Measurements from ENCODE around the gene ALDH4A1.

ALDH4A1 gene

GRCh38 chr1:18902523-18903290 is at the start of gene ALDH4A1:
ALDH4A1 (minus strand) TSS chr1:18902555; CDS start chr1:18902523, 32 bp downstream.
- DNase-seq (ENCODE audit: low read depth in 1 of 2, low spot score in 1 of 2), result peak; percentile 85 to 86

- peak; percentile 41 to 68 for DNase-seq (ENCODE audit: low read depth in 1 of 2, low spot score in 1 of 2)
Measured at GRCh38 chr1:18951818-18952391, 49.5 kb upstream of the ALDH4A1 start.

GRCh38 chr1:18951416-18951815 is 49.1 kb upstream of the ALDH4A1 start:
- DNase-seq (ENCODE audit: low read depth in 1 of 2, low spot score in 1 of 2), result no peak

GRCh38 chr1:18950401-18951026 is 48.2 kb upstream of the ALDH4A1 start:
- DNase-seq (ENCODE audit: low read depth in 1 of 2, low spot score in 1 of 2), result no peak

GRCh38 chr1:18949686-18950400 is 47.5 kb upstream of the ALDH4A1 start:
- DNase-seq (ENCODE audit: low read depth in 1 of 2, low spot score in 1 of 2), result no peak

- DNase-seq (ENCODE audit: low read depth in 1 of 2, low spot score in 1 of 2), result no peak
Measured at GRCh38 chr1:18948913-18949685, 46.7 kb upstream of the ALDH4A1 start.

- peak; percentile 36 to 49 for DNase-seq (ENCODE audit: low read depth in 1 of 2, low spot score in 1 of 2)
Measured at GRCh38 chr1:18948048-18948912, 45.9 kb upstream of the ALDH4A1 start.

GRCh38 chr1:18947570-18947969 is 45.2 kb upstream of the ALDH4A1 start:
- DNase-seq (ENCODE audit: low read depth in 1 of 2, low spot score in 1 of 2), result no peak

- no peak for DNase-seq (ENCODE audit: low read depth in 1 of 2, low spot score in 1 of 2)
Measured at GRCh38 chr1:18946550-18947381, 44.4 kb upstream of the ALDH4A1 start.

GRCh38 chr1:18945401-18945849 is 43.1 kb upstream of the ALDH4A1 start:
- no peak for DNase-seq (ENCODE audit: low read depth in 1 of 2, low spot score in 1 of 2)

- no peak for DNase-seq (ENCODE audit: low read depth in 1 of 2, low spot score in 1 of 2)
Measured at GRCh38 chr1:18944810-18945209, 42.5 kb upstream of the ALDH4A1 start.

GRCh38 chr1:18943914-18944572 is 41.7 kb upstream of the ALDH4A1 start:
- DNase-seq (ENCODE audit: low read depth in 1 of 2, low spot score in 1 of 2), result no peak

- no peak for DNase-seq (ENCODE audit: low read depth in 1 of 2, low spot score in 1 of 2)
Measured at GRCh38 chr1:18943162-18943561, 40.8 kb upstream of the ALDH4A1 start.

- no peak for DNase-seq (ENCODE audit: low read depth in 1 of 2, low spot score in 1 of 2)
Measured at GRCh38 chr1:18942340-18942739, 40.0 kb upstream of the ALDH4A1 start.

- DNase-seq (ENCODE audit: low read depth in 1 of 2, low spot score in 1 of 2), result no peak
Measured at GRCh38 chr1:18941221-18942141, 39.1 kb upstream of the ALDH4A1 start.

GRCh38 chr1:18940303-18941020 is 38.1 kb upstream of the ALDH4A1 start:
- no peak for DNase-seq (ENCODE audit: low read depth in 1 of 2, low spot score in 1 of 2)
